ENCODE data around the gene MFSD6L.
A peak's percentile ranks its signal among the peaks of the same experiment; 100 is the strongest.

The MFSD6L gene

GRCh38 chr17:8791248-8791909 lies 7.8 kb downstream of the MFSD6L start:
- no peak for DNase-seq

DNA sequence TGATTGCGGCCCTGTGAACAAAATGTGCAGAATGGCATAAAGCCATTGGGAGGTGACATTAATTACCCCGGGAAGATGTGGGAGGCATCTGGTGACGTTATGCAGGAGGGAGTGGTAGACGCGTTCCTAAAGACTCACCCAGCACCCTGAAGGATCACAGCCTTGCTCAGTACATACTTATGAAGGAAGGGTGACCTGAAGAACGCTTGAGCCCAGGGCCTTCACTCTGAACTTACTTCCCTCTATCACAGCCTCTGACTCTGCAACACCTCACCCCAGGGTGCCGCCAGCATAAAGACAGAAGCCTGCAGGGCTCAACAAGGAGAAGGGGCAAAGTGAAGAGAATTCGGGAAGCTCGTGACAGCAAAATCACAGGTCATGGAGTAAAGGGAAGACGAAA lies 9.4 kb downstream of the MFSD6L start:
- no peak for DNase-seq

DNA sequence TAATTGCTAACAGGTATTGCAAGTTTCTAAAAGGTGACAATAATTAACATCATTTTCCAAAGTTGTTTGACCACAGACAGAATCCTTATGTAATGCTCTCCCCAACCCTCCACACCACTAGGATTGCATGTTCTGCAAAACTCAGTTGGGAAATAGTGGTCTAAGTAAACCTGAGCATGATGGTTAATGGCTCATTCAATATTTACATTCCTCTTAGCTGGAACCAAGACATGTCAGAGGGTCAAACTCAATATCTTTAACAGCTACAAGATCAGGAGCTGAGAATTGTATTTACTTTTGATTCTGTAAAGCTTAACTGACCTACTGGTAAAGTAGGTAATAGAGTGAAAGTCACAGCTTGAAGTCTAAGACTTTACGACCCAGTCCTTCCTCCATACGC lies 10.2 kb downstream of the MFSD6L start:
- DNase-seq: no peak

DNA sequence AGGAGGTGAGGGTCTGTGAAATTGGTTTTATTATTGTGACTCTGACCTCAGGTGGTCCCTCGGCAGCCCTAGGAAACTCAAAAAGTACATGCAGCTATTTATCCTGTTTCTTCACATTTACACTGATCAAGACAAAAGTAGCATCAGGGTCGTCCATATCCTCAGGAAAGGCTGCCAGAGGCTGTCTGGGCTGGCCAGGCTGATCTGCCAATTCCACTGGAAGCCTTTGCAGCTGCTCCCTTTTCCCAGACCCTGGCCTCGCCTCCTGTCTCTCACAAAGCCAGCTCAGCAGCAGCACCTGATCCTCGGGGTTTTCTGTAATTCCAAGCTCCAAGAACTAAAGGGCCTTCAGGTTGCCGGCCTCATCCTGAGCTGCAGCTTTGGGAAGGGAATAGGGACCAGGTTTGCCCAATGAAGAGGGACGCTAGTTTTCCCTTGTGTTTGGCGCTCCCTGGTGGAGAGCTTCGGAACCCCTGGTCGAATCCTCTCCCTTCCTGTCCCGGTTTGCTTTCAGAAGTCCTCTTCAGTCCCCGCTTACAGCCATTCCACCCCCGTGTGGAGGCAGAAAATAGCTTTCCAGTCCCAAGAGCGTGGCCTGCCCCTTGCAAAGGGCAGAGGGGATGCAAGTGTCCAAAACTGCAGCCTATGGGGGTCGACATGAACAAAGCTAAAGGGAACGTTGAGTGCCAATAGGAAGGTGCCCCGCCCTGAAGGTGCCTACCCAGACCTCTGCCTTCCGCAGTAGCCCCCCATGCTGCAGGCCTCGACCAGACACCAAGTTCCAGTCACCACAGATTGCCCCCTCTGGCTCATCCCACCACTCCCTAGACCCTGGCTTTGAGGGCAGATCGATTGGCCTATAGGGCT lies 13.4 kb downstream of the MFSD6L start:
- DNase-seq: peak; percentile 8

DNA sequence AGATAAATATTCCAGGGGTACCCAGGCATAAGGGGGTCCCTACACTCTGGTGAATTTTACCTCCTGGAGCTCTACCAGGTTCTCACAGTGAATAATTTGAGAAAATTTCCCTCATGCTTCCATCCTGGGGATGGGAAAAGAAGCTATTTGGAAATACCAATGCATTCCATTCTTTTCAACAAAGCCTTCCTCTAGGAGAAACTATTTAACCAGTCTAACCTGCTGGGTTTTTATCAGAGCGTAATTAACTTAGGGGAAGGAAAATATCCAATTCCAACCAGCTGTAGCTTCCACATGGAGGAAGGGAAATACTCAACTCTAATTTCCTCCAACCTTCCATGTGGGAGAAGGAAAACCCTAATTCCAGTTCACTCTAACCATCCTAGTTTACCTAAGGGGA lies 17.0 kb downstream of the MFSD6L start:
- DNase-seq: no peak

DNA sequence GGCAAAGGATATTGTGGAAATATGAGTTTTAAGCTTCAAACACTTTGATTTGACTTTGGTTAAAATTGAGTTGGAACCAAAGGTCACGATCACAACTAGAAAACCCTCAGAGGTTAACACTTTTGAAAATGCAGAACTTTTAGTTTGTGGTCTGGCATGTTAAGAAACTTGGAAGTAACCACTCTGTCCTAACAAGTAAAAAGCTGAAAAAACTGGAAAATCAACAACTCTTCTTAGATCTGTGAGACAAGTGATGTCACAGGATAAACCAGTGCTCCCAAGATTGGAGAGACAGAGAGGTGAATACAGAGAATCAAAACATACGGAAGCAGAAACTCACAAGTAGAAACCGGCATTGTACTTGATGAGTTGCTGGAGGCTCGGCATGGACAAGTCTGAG lies 17.4 kb downstream of the MFSD6L start:
- no peak for DNase-seq

GRCh38 chr17:8776881-8777280 lies 22.3 kb downstream of the MFSD6L start:
- no peak for DNase-seq

GRCh38 chr17:8776248-8776647 lies 22.9 kb downstream of the MFSD6L start:
- no peak for DNase-seq

- DNase-seq: no peak
Observed at GRCh38 chr17:8766731-8767130, 32.4 kb downstream of the MFSD6L start.

DNA sequence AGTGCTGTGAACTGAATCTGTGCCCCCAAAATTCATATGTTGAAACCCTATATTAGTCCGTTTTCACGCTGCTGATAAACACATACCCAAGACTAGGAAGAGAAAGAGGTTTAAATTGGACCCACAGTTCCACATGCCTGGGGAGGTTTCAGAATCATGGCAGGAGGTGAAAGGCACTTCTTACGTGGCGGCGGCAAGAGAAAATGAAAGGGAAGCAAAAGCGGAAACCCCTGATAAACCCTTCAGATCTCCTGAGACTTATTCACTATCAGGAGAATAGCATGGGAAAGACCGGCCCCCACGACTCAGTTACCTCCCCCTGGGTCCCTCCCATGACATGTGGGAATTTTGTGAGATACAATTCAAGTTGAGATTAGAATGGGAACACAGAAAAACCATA lies 37.2 kb downstream of the MFSD6L start:
- no peak for DNase-seq

DNA sequence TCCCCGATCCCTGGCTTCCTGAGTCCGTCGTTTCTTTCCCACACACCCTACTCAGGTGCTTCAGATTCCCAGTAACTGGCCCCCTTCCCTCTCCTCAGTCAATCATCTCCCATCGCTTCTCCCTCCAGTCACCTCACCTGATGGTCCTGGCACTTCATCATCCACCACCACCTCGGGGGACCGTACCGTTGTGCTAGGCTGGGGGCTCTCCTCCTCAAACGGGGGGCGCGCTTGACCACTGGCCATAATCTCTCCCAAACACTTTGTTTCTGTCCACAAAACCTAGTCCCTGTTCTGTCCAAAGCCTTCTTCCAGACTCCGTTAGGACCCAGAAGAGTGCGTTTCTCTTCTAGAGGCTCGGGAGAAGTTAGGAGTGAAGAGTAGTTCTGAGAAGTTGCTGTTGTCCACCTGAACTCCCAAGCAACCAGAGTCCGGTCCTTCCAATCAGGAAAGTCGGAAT lies 41.0 kb downstream of the MFSD6L start, which contains the start of gene SPDYE4:
SPDYE4 (minus strand) TSS at position 410 of the 460 bp plus-strand sequence; CDS start at position 246, 164 bp downstream.
- no peak for DNase-seq

- DNase-seq: no peak
Observed at GRCh38 chr17:8757189-8757588, 42.0 kb downstream of the MFSD6L start.

DNA sequence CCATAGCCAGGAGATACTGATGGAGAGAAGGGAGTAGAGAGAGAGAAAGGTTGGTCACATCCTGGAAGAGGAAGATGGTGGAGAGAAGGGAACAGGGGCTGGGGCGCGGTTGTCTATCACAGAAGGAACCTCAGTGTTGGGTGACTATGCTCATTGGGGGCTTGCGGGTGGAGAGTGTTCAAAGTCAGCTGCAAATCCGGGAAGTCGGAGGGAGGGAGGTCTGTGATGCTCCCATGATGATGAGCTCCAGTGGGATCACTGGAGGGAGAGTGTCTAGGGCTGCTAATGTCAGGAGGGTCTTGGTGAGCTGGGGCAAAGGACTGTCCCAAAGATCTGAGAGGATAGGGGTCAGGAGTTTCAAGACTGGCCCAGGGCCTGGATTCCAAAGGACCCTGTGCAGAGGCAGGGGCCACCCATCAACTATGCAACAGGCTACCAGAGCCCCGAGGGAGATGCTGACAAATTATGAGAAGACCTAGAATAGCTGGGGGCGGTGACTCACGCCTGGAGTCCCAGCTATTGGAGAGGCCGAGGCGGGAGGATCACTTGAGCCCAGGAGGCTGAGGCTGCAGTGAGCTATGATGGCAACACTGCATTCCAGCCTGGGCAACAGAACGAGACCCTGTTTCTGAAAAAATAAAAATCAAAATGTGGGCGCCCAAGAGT lies 43.4 kb downstream of the MFSD6L start:
- DNase-seq: no peak

GRCh38 chr17:8754890-8755289 lies 44.3 kb downstream of the MFSD6L start:
- DNase-seq: no peak

DNA sequence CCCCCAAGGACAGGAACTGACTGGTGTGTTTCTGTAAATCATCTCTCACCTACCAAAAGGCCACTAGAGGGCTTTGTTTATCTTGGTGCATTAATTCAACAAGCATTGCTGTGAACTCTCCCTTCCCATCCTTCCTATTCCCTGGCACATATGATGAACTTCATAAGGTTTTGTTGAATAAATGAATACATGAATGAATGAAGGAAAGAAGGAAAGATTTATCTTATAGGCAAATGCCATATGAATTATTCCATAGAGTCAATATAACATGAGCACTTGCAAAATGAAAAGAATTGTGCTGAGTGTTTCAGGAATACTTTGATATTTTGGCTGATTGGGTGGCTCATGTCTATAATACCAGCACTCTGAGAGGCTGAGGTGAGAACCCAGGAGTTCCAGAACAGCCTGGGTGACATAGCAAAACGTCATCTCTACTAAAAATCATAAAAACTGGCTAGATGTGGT lies 45.2 kb downstream of the MFSD6L start:
- DNase-seq: peak; percentile 13

DNA sequence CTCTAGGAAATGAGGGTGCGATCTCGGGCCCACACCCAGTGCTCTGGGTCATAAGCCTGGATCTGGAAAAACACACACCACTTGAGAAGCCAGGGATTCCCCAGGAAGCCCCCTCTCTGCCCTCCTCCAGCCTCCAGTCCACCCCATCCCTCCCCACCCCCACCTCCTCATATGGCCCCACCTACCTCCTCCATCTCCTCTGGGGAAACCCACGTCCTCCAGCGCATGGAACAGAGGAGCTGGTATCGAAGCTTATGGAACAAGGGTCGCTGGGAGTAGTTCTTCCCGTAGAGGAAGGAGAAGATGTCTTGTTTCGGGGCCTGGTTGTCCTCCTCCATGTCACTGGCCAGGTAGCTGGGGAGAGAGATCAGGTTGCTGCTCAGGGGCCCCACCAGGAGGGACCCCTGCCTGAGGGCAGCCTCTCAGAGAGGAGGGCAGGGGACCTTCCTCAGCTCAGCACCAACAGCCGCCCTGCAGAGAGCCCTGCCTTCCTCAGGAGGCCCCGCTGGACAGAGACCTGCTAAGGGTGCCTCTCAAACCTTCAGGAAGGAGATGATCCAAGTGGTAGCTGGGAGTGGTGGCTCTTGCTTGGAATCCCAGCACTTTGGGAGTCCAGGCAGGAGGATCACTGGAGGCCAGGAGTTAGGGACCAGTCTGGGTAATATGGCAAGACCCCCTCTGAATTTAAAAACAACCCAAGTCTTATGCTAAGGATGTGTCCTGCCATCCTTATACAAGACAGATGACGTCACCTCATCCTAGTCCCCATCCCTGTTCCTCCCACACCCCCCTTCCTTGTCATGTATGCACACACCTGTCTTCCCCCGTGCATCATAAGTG lies 45.8 kb downstream of the MFSD6L start:
- DNase-seq: no peak

DNA sequence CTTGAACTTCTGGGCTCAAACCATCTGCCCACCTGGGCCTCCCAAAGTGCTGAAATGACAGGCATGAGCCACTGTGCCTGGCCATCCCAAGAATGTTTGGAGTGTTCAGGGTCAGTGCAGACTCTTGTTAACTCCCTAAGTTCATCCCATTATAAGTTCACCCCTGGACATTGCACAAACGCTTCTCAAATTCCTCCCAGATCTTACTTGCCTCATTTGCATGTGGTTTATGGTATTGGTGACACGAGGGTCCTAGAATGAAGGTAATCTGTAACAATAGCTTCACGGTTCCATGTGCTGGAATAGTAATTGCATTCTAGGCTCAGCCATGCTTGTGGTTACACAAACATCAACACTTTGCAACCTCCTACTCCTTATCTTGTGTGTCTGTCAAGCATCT lies 49.5 kb downstream of the MFSD6L start:
- DNase-seq: no peak

- no peak for DNase-seq
Observed at GRCh38 chr17:8747742-8748141, 51.4 kb downstream of the MFSD6L start.

Measured in NCI-H526 treated with DMSO at 0.1 percent for 48 hours (cell line).